22Rv1 (cell line): ENCODE data around the gene SEPTIN2.
"Not testable (repeated sequence)": the region's sequence is repeated elsewhere in the genome, so short reads cannot be mapped to it uniquely, and the experiment has no call there.

Experiments
- H3K27ac ChIP-seq: fragments of 450-650 bp; 2 replicates; pipeline ENCODE4 v1.5.1; 2017
- CTCF ChIP-seq: fragments of 450-650 bp; IDR thresholded peaks from 2 replicates; pipeline ENCODE4 v1.5.1; 2017; ENCODE audit warnings: mild to moderate bottlenecking
- ZFX ChIP-seq: fragments of 450-650 bp; IDR thresholded peaks from 2 replicates; pipeline ENCODE4 v1.6.1; 2017; ENCODE audit warnings: antibody characterized with exemption, borderline replicate concordance

Gene SEPTIN2

GRCh38 chr2:241376808-241377207, 61.1 kb downstream of the SEPTIN2 start:
- H3K27ac ChIP-seq, result no peak overlapping the region
- TF ChIP-seq CTCF (no peak), ZFX (no peak)

GRCh38 chr2:241378816-241379215, 63.1 kb downstream of the SEPTIN2 start:
- TF ChIP-seq ZFX, result no peak
- no peak for TF ChIP-seq CTCF
- H3K27ac ChIP-seq, result no peak overlapping the region

GRCh38 chr2:241379481-241380480, 64.1 kb downstream of the SEPTIN2 start:
- no peak overlapping the region for H3K27ac ChIP-seq
- TF ChIP-seq CTCF (no peak), ZFX (no peak)

GRCh38 chr2:241381872-241382271, 66.1 kb downstream of the SEPTIN2 start:
- no peak overlapping the region for H3K27ac ChIP-seq
- TF ChIP-seq ZFX (no peak), CTCF (no peak)

GRCh38 chr2:241385450-241385849, 69.7 kb downstream of the SEPTIN2 start:
- not testable (repeated sequence) for H3K27ac ChIP-seq
- TF ChIP-seq CTCF, result 0 out of 2 replicates have a peak, but pooled peaks have one; percentile 8

- TF ChIP-seq ZFX (no peak), CTCF (no peak)
- H3K27ac ChIP-seq, result no peak overlapping the region
Measured at GRCh38 chr2:241386519-241386918, 70.8 kb downstream of the SEPTIN2 start.

- no peak overlapping the region for H3K27ac ChIP-seq
- TF ChIP-seq ZFX, result no peak
- no peak for TF ChIP-seq CTCF
Measured at GRCh38 chr2:241389697-241390096, 74.0 kb downstream of the SEPTIN2 start.
